WTC11 (cell line): ENCODE measurements around the gene PDCD1. TPM values are rescaled to one million over a fixed set of nuclear protein-coding genes. Genes with fewer than 3 reads are reported as not detected.
A peak's percentile ranks its signal among the peaks of the same experiment; 100 is the strongest.

Experiments used
- ATF2 ChIP-seq: sonication (generic); formaldehyde crosslinking; IDR thresholded peaks from 2 replicates; pipeline ENCODE4 v1.8.1; 2022; ENCODE audit warnings: low read depth, missing genetic modification reagents, borderline replicate concordance
- ATF6 ChIP-seq: sonication (generic); formaldehyde crosslinking; IDR thresholded peaks from 2 replicates; pipeline ENCODE4 v1.8.1; 2023; ENCODE audit warnings: mild to moderate bottlenecking, missing genetic modification reagents
- CBFB ChIP-seq: sonication (generic); formaldehyde crosslinking; IDR thresholded peaks from 2 replicates; pipeline ENCODE4 v1.8.1; 2022; ENCODE audit warnings: mild to moderate bottlenecking, low read depth, missing genetic modification reagents
- E2F4 ChIP-seq: sonication (generic); formaldehyde crosslinking; IDR thresholded peaks from 2 replicates; pipeline ENCODE4 v1.8.1; 2022; ENCODE audit warnings: low read depth, mild to moderate bottlenecking, moderate library complexity, missing genetic modification reagents, borderline replicate concordance
- EMX1 ChIP-seq: fragments of 250-450 bp; sonication (Bioruptor Pico); IDR thresholded peaks from 2 replicates; pipeline ENCODE4 v1.8.0; 2021; ENCODE audit warnings: mild to moderate bottlenecking
- FOXJ3 ChIP-seq: sonication (generic); formaldehyde crosslinking; IDR thresholded peaks from 2 replicates; pipeline ENCODE4 v1.9.0; 2021; ENCODE audit warnings: missing genetic modification reagents, mild to moderate bottlenecking, borderline replicate concordance
- FOXK1 ChIP-seq: sonication (generic); formaldehyde crosslinking; IDR thresholded peaks from 2 replicates; pipeline ENCODE4 v1.8.0; 2022; ENCODE audit warnings: mild to moderate bottlenecking, moderate library complexity, missing genetic modification reagents
- FOXP1 ChIP-seq: sonication (generic); formaldehyde crosslinking; IDR thresholded peaks from 2 replicates; pipeline ENCODE4 v1.8.0; 2022; ENCODE audit warnings: missing genetic modification reagents, mild to moderate bottlenecking, moderate library complexity, borderline replicate concordance
- GTF2I ChIP-seq: fragments of 250-450 bp; sonication (Bioruptor Pico); conservative IDR thresholded peaks from 2 replicates; pipeline ENCODE4 v1.4.0; 2021; ENCODE audit warnings: mild to moderate bottlenecking
- RORB ChIP-seq: fragments of 250-450 bp; sonication (Bioruptor Pico); IDR thresholded peaks from 2 replicates; pipeline ENCODE4 v1.9.0; 2021; ENCODE audit warnings: mild to moderate bottlenecking
- SMAD3 ChIP-seq: sonication (generic); formaldehyde crosslinking; IDR thresholded peaks from 2 replicates; pipeline ENCODE4 v1.8.0; 2022; ENCODE audit warnings: missing genetic modification reagents, mild to moderate bottlenecking, borderline replicate concordance
- SMAD4 ChIP-seq: sonication (generic); formaldehyde crosslinking; IDR thresholded peaks from 2 replicates; pipeline ENCODE4 v1.8.0; 2022; ENCODE audit warnings: mild to moderate bottlenecking, missing genetic modification reagents
- TEAD4 ChIP-seq: sonication (generic); formaldehyde crosslinking; IDR thresholded peaks from 2 replicates; pipeline ENCODE4 v1.8.0; 2022; ENCODE audit warnings: mild to moderate bottlenecking, missing genetic modification reagents
- TP53 ChIP-seq: sonication (generic); formaldehyde crosslinking; IDR thresholded peaks from 2 replicates; pipeline ENCODE4 v1.8.1; 2023; ENCODE audit warnings: mild to moderate bottlenecking, missing genetic modification reagents
- USF1 ChIP-seq: sonication (generic); formaldehyde crosslinking; IDR thresholded peaks from 2 replicates; pipeline ENCODE4 v1.8.0; 2022; ENCODE audit warnings: mild to moderate bottlenecking, missing genetic modification reagents
- USF2 ChIP-seq: sonication (generic); formaldehyde crosslinking; IDR thresholded peaks from 2 replicates; pipeline ENCODE4 v1.8.1; 2023; ENCODE audit warnings: mild to moderate bottlenecking, missing genetic modification reagents, moderate library complexity
- ZBTB43 ChIP-seq: sonication (generic); formaldehyde crosslinking; IDR thresholded peaks from 2 replicates; pipeline ENCODE4 v1.8.1; 2023; ENCODE audit warnings: mild to moderate bottlenecking, missing genetic modification reagents
- ZMAT4 ChIP-seq: fragments of 250-450 bp; sonication (Bioruptor Pico); IDR thresholded peaks from 2 replicates; pipeline ENCODE4 v1.9.0; 2021; ENCODE audit warnings: mild to moderate bottlenecking
- ZNF317 ChIP-seq: sonication (generic); formaldehyde crosslinking; IDR thresholded peaks from 2 replicates; pipeline ENCODE4 v1.8.1; 2023; ENCODE audit warnings: low read depth, mild to moderate bottlenecking, moderate library complexity, missing genetic modification reagents, borderline replicate concordance
- ZNF671 ChIP-seq: fragments of 250-450 bp; sonication (Bioruptor Pico); IDR thresholded peaks from 2 replicates; pipeline ENCODE4 v1.8.0; 2021; ENCODE audit warnings: mild to moderate bottlenecking
- total RNA-seq: library from RNA; stranded (reverse); gene quantifications from 3 replicates; pipeline ENCODE4 v1.2.3, GENCODE V29; 2021
- TF ChIP-seq, protein P1 (sequence below): fragments of 250-450 bp; sonication (Bioruptor Pico); IDR thresholded peaks from 2 replicates; pipeline ENCODE4 v1.9.0; 2021; ENCODE audit warnings: mild to moderate bottlenecking
- TF ChIP-seq, protein P2 (sequence below): sonication (generic); formaldehyde crosslinking; conservative IDR thresholded peaks from 2 replicates; pipeline ENCODE4 v1.8.1; 2022; ENCODE audit warnings: mild to moderate bottlenecking, missing genetic modification reagents
- TF ChIP-seq, protein P3 (sequence below): sonication (generic); formaldehyde crosslinking; IDR thresholded peaks from 2 replicates; pipeline ENCODE4 v1.8.0; 2022; ENCODE audit warnings: mild to moderate bottlenecking, missing genetic modification reagents
- TF ChIP-seq, protein P4 (sequence below): sonication (generic); formaldehyde crosslinking; IDR thresholded peaks from 2 replicates; pipeline ENCODE4 v1.8.0; 2023; ENCODE audit warnings: missing genetic modification reagents

PDCD1 gene
- total RNA-seq, 1 experiment from 2014 or later = 0.52 TPM

DNA sequence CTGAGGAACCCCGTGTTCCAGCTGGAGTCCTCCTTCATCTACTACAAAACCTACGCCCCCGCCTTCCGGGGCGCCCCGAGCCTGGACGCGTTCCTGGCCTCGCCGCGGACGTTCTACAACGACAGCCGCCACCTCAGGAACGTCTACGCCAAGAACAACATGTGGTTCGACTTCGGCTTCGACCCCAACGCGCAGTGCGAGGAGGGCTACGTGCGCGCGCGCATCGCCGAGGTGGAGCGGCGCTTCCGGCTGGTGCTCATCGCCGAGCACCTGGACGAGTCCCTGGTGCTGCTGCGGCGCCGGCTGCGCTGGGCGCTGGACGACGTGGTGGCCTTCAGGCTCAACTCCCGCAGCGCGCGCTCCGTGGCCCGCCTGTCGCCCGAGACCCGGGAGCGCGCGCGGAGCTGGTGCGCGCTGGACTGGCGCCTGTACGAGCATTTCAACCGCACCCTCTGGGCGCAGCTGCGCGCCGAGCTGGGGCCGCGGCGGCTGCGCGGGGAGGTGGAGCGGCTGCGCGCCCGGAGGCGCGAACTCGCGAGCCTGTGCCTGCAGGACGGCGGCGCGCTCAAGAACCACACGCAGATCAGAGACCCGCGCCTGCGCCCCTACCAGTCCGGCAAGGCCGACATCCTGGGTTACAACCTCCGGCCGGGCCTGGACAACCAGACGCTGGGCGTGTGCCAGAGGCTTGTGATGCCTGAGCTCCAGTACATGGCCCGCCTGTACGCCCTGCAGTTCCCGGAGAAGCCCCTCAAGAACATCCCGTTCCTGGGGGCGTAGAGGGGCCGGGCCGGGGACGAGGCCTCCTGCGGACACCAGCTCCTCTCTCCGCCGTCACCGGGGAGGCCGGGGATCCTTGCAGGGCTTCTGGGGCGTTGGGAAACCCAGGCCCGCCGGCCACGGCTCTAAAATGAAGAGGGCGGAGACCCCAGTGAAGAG lies 55.0 kb downstream of the PDCD1 start (continued):
- TF ChIP-seq ATF6 (CRISPR knock-in tag) (no peak), TP53 (CRISPR knock-in tag) (peak; percentile 97), SMAD3 (CRISPR knock-in tag) (no peak), E2F4 (CRISPR knock-in tag) (no peak; the same call in 1 of the 2 replicates), FOXP1 (CRISPR knock-in tag) (peak; percentile 72; the same call in 1 of the 2 replicates), GTF2I (no peak), ZNF317 (CRISPR knock-in tag) (0 out of 2 replicates have a peak, but pooled peaks have one; percentile 29), USF1 (no peak), ZMAT4 (no peak), EMX1 (CRISPR knock-in tag) (no peak), ZBTB43 (CRISPR knock-in tag) (no peak), TEAD4 (no peak), SMAD4 (CRISPR knock-in tag) (no peak), CBFB (CRISPR knock-in tag) (peak; percentile 45; the same call in 1 of the 2 replicates), USF2 (no peak), FOXK1 (peak; percentile 71; the same call in 1 of the 2 replicates), FOXJ3 (CRISPR knock-in tag) (no peak), ATF2 (CRISPR knock-in tag) (no peak), RORB (no peak), ZNF671 (no peak)
- TF ChIP-seq, protein P1, sequence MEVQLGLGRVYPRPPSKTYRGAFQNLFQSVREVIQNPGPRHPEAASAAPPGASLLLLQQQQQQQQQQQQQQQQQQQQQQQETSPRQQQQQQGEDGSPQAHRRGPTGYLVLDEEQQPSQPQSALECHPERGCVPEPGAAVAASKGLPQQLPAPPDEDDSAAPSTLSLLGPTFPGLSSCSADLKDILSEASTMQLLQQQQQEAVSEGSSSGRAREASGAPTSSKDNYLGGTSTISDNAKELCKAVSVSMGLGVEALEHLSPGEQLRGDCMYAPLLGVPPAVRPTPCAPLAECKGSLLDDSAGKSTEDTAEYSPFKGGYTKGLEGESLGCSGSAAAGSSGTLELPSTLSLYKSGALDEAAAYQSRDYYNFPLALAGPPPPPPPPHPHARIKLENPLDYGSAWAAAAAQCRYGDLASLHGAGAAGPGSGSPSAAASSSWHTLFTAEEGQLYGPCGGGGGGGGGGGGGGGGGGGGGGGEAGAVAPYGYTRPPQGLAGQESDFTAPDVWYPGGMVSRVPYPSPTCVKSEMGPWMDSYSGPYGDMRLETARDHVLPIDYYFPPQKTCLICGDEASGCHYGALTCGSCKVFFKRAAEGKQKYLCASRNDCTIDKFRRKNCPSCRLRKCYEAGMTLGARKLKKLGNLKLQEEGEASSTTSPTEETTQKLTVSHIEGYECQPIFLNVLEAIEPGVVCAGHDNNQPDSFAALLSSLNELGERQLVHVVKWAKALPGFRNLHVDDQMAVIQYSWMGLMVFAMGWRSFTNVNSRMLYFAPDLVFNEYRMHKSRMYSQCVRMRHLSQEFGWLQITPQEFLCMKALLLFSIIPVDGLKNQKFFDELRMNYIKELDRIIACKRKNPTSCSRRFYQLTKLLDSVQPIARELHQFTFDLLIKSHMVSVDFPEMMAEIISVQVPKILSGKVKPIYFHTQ (CRISPR knock-in tag) = no peak
- TF ChIP-seq, protein P2, sequence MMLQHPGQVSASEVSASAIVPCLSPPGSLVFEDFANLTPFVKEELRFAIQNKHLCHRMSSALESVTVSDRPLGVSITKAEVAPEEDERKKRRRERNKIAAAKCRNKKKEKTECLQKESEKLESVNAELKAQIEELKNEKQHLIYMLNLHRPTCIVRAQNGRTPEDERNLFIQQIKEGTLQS = no peak
- TF ChIP-seq, protein P3, sequence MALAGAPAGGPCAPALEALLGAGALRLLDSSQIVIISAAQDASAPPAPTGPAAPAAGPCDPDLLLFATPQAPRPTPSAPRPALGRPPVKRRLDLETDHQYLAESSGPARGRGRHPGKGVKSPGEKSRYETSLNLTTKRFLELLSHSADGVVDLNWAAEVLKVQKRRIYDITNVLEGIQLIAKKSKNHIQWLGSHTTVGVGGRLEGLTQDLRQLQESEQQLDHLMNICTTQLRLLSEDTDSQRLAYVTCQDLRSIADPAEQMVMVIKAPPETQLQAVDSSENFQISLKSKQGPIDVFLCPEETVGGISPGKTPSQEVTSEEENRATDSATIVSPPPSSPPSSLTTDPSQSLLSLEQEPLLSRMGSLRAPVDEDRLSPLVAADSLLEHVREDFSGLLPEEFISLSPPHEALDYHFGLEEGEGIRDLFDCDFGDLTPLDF (CRISPR knock-in tag) = no peak
- TF ChIP-seq, protein P4, sequence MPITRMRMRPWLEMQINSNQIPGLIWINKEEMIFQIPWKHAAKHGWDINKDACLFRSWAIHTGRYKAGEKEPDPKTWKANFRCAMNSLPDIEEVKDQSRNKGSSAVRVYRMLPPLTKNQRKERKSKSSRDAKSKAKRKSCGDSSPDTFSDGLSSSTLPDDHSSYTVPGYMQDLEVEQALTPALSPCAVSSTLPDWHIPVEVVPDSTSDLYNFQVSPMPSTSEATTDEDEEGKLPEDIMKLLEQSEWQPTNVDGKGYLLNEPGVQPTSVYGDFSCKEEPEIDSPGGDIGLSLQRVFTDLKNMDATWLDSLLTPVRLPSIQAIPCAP (CRISPR knock-in tag) = peak; percentile 71; the same call in 1 of the 2 replicates
